M059J (cell line): ENCODE measurements around the gene ATG7. TPM values are rescaled to one million over a fixed set of nuclear protein-coding genes. Genes with fewer than 3 reads are reported as not detected.

ENCODE experiments used
- DNase-seq: peaks from one replicate; pipeline ENCODE4 v3.0.0-alpha.2; 2012; ENCODE audit warnings: low read depth
- total RNA-seq: library from RNA; depleted of rRNA; stranded (reverse); fragments of >200 nt; shearing (Covaris generic); gene quantifications from 2 replicates; pipeline ENCODE4 v1.2.3, GENCODE V29; 2014

Gene ATG7
- total RNA-seq, 1 experiment from 2014 or later = 68.7 TPM

GRCh38 chr3:11536936-11537612 is 264.9 kb downstream of the ATG7 start:
- no peak for DNase-seq

GRCh38 chr3:11538581-11538980 is 266.4 kb downstream of the ATG7 start:
- DNase-seq = no peak

DNA sequence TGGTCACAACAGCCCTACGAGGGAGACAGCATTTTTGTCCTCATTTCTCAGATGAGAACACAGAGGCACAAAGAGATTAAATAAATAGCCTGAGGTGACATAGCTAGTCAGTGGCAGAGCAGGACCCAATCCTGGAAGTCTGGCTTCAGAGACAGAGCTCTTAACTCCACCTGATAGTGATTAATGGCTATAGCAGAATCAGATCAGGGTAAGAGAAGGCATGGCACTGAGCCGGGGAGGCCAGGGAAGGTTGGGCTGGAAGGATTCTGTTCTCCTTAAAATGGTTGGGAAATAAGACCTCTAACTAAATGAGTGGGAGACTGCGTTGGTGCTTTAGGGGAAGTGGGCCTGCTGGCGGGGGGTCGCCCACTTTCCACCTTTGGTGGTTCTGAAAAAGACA is 267.0 kb downstream of the ATG7 start:
- no peak for DNase-seq

GRCh38 chr3:11539677-11540076 is 267.5 kb downstream of the ATG7 start:
- DNase-seq = no peak

- DNase-seq = no peak
Observed at GRCh38 chr3:11541321-11542303, 269.4 kb downstream of the ATG7 start.

GRCh38 chr3:11542551-11542950 is 270.4 kb downstream of the ATG7 start:
- DNase-seq = no peak

DNA sequence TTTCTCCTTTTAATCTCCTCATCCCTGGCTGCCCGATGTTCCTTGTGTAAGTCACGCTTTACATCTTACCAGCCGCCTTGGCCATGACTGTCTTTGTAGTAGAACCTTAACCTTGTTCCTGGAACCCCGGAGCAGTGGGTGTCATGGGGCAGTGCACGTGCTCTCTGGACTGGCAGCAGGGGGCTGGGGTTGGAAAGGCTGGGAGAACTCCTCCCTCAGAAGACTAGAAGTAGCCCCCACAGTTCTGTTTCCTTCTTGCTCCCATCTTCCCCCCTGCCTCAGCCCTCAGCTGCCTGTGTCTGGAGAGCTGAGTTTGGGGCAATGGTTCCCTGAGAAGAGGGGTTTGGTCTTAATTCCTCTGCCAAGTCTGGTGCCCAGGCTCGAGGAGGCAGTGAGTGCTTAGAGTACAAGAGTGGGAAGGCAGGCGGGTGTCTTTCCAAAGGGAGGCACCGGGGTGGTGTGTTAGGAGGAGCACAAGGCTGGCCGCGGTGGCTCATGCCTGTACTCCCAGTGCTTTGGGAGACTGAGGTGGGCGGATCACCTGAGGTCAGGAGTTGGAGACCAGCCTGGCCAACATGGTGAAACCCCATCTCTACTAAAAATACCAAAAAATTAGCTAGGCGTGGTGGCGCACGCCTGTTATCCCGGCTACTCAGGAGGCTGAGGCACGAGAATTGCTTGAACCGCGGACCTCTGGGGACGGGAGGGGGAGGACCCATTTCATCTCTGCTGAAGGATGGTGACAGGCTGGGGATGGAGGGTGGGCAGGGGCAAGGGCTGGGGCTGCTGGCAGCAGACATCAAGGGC is 271.1 kb downstream of the ATG7 start:
- DNase-seq = no peak

DNA sequence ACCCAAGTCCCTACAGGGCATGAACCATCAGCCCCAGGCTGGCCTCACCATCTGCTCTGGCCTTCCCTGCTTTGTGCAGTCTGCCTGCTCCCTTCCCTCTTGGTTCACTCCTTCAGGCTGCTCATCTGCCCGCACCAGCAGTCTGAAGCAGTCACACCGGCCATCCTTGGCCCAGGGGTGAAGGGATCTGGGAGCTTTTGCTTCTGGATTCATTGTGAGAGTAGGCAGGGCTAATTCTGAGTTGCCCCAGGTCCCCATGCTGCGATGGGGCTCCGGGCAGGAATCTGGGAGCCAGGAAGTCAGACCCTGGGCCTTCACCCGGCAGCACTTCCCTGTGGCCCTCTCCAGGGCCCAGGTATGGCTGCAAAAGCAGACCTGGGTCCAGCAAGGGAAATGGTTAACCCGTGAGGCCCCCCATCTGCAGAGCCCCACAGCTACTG is 271.8 kb downstream of the ATG7 start:
- DNase-seq = no peak

DNA sequence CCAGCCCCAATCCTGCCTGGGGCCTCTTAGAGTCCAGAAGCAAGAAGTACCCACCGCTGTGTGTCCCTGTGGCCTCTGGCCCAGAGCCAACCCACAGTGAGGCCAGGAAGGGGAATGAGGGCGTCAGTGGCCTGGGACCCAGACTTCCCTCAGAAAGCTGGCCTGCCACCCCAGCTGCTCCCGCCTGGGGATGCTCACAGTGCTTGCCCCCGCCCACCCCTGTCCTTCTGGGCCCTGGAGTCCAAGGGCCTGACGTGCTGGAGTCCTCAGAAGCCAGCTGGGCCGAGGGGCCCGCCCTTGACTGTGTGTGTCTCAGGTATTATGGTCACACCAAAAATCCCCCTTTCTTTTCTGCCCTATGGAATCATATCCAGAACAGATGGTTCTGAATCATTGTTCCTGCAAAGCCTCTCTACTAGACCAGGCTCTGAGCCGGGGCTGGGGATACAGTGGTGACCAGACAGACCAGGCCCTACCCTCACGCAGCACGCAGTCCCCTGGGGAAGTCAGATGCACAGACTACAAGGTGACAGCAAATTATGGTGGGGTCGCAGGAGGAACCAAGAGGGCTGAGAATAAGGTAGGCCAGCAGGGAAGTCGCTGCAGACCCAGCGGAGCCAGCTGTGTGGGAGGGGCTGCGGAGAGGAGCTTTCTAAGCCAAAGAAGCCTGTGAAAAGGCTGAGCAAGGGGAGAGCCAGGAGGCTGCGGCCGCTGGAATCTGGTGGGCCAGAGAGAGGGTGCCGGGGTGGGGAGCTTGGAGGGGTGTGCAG is 272.4 kb downstream of the ATG7 start:
- DNase-seq = peak; percentile 84

- DNase-seq = no peak
Observed at GRCh38 chr3:11545186-11545851, 273.1 kb downstream of the ATG7 start.

DNA sequence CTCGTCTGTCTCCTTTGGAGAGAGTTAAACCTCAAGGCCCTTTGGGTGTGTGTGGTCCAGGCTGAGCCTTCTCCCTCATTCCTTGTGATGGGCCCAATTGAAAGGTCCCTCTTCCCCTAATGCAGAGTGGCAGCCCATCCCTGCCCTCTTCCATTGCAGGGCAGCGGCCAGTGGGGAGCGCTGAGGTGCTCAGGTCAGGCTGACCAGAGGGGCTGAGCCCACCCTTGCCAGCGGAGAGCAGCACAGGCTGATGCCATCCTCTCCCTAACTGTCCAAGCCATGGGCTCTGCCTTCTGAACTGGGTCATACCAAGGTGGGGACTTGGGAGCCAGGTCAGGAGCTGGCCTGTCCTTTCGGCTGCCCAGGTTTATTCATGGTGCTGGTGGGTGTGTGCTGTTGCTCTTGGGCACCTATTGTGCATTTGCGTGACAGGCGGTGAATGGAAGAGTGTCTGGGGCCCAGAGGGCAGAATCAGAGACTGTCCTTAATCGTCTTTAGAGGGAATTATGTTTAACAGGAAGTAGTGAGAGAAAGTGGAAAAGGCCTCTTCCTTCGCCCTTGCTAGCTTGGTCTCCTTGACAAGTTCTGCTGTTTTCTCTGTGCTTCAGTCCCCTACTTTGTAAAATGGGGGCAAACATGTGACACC is 274.6 kb downstream of the ATG7 start:
- no peak for DNase-seq

DNA sequence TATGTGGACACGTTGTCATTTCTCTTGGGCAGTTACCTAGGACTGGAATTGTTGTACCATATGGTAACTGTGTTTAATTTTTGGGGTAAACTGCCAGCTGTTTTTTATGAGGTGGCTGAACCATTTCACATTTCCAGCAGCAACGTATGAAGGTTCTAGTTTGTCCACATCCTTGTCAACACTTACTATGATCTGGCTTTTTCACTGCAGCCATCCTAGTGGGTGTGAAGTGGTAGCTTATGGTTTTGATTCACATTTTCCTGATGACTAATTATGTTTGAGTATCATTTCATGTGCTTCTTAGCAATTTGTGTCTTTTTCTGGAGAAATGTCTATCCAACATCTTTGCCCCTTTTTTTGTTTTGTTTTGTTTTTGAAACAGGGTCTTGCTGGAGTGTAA is 275.3 kb downstream of the ATG7 start:
- DNase-seq = no peak

- peak; percentile 91 for DNase-seq
Observed at GRCh38 chr3:11548721-11549131, 276.5 kb downstream of the ATG7 start.

GRCh38 chr3:11549580-11550140 is 277.5 kb downstream of the ATG7 start:
- DNase-seq = no peak

- DNase-seq = no peak
Observed at GRCh38 chr3:11551036-11551435, 278.8 kb downstream of the ATG7 start.

- no peak for DNase-seq
Observed at GRCh38 chr3:11552289-11553264, 280.4 kb downstream of the ATG7 start.

DNA sequence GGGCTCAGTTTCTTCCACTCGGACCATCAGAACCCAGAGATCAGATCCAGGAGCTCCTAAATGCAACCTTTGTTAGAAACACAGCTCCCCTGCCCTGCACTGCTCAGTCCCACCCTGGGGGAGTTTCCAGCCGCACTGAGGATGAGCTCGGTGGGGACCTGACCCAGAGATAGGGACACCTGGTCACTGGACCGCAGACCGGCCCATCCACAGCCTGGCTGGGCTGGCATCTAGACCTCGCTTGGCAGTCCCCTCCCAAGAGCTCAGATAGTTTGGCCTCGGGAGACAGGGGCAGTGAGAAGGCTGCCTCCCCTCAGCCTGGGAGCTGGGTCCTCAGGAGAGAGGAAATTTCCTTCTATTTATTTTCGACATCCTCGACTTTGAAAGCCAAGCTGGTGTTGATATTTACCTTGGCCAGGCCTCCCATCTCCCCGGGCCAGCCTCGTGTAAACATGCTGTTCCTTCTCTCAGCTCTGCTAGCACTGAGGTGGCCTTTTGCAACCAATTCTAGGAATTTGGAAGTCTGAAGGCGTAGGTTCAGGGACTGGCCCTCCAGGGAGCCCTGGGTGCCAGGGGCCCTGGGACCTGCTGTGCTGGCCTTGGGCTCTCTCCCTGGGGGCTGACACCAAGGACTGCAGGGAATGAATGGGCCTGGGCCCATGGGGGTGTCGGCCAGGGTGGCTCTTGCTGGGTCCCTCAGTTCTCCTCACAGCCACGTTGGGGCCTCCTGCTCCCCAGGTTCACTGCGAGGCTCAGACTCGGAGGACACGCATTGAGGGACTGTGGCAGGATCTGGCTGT is 281.4 kb downstream of the ATG7 start:
- no peak for DNase-seq

- no peak for DNase-seq
Observed at GRCh38 chr3:11554236-11554610, 282.0 kb downstream of the ATG7 start.
